Colonic mucosa (tissue), 4 donors: ENCODE measurements around the gene UBE2V1. TPM values are rescaled to one million over a fixed set of nuclear protein-coding genes. Genes with fewer than 3 reads are reported as not detected.

Experiments used
- DNase-seq: peaks from one replicate; pipeline ENCODE4 v3.0.0-alpha.2; 2020
- H3K27ac ChIP-seq: fragments of 200-600 bp; one replicate; pipeline ENCODE4 v1.8.0; 2021
- H3K27me3 ChIP-seq: fragments of 200-600 bp; one replicate; pipeline ENCODE4 v1.8.0; 2021
- H3K36me3 ChIP-seq: fragments of 200-600 bp; one replicate; pipeline ENCODE4 v1.8.0; 2021
- H3K4me1 ChIP-seq: fragments of 200-600 bp; one replicate; pipeline ENCODE4 v1.8.0; 2021; ENCODE audit warnings: mild to moderate bottlenecking
- H3K4me3 ChIP-seq: fragments of 200-600 bp; one replicate; pipeline ENCODE4 v1.8.0; 2021
- H3K9ac ChIP-seq, 2 donors: one replicate each; pipeline ENCODE4 v1.7.0; 2013; ENCODE audit warnings: control low read depth in 2 of 2, low read depth in 2 of 2, low read length in 2 of 2
- H3K9me3 ChIP-seq: fragments of 200-600 bp; one replicate; pipeline ENCODE4 v1.8.0; 2021
- intact Hi-C: fragments of 100-400 bp; cut with DNase I; formaldehyde crosslinking; loops from one replicate; pipeline ENCODE4 v1.14.1; 2022
- total RNA-seq, 2 donors: library from RNA; stranded (reverse); fragmentation: NEBNext Ultra II Directional in 1 of 2; extraction: Animal tissue kit (Norgen Biotek cat#: 25700) in 1 of 2; gene quantifications; one replicate each; pipeline ENCODE4 v1.2.1, GENCODE V29; 2021
- TF ChIP-seq, protein P1 (sequence below): fragments of 200-600 bp; IDR thresholded peaks from one replicate; pipeline ENCODE4 v1.8.0; 2022; ENCODE audit warnings: antibody characterized with exemption, mild to moderate bottlenecking
- donor health status: healthy.
- donor health status: DM: no; HTN: no; CAD: no.
- donor health status: DM: no; HTN: no; CAD: no.

Gene UBE2V1
- total RNA-seq, 2 donors from 2014 or later = 77.1 to 83.5 TPM

DNA sequence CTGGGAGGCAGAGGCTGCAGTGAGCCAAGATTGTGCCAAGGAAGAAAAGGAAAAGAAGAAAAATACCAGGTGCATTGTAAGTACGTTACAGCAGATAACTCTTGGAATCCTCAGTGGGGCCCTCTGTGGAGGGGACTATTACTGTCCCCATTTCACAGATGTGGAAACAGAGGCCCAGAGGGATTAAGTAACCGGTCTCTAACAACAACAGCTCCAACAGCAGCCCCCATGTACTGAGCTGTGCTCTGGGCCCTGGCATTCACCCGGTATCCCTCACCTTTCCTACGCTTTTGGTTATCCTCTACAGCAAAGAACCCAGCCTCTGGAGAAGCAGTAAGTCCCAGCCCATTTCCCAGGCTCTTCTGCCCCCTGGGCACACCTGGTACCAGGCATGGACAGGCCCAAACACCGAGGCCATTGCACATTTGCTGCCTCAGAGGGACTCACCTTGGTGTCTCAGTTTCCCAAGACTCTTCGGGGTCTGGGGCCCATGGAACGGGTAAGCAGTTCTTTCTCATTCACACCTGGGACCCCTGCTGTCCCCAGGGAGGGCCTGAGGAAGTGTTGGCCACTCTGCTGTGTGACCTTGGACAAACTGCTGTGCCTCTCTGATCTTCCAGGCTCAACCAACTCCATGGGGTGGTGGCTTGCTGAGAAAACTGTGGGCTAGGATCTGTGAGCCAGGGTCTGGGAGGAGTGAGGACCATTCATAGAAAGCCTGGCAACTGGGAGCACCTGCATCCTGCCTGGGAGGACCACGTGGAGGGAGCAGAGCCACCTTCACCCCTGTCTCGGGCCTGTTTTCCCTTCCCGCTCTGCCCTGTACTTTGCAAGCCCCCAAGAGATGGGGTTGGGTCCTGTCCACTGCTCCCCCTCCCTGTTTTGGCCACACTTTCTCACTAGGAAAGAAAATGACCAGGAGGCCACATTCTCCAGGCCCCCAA lies 70.3 kb downstream of the UBE2V1 start:
- intact Hi-C loops = no loop called here
- no peaks in the 10 kb centered on the region for H3K27me3 ChIP-seq
- H3K4me3 ChIP-seq = no peak overlapping the region
- no peaks in the 10 kb centered on the region for H3K9me3 ChIP-seq
- DNase-seq = no peak
- TF ChIP-seq, protein P1, sequence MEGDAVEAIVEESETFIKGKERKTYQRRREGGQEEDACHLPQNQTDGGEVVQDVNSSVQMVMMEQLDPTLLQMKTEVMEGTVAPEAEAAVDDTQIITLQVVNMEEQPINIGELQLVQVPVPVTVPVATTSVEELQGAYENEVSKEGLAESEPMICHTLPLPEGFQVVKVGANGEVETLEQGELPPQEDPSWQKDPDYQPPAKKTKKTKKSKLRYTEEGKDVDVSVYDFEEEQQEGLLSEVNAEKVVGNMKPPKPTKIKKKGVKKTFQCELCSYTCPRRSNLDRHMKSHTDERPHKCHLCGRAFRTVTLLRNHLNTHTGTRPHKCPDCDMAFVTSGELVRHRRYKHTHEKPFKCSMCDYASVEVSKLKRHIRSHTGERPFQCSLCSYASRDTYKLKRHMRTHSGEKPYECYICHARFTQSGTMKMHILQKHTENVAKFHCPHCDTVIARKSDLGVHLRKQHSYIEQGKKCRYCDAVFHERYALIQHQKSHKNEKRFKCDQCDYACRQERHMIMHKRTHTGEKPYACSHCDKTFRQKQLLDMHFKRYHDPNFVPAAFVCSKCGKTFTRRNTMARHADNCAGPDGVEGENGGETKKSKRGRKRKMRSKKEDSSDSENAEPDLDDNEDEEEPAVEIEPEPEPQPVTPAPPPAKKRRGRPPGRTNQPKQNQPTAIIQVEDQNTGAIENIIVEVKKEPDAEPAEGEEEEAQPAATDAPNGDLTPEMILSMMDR = no peak
- no peaks in the 10 kb centered on the region for H3K36me3 ChIP-seq
- H3K27ac ChIP-seq = no peak overlapping the region
- no peak overlapping the region for H3K9ac ChIP-seq
- H3K4me1 ChIP-seq = no peaks in the 10 kb centered on the region

DNA sequence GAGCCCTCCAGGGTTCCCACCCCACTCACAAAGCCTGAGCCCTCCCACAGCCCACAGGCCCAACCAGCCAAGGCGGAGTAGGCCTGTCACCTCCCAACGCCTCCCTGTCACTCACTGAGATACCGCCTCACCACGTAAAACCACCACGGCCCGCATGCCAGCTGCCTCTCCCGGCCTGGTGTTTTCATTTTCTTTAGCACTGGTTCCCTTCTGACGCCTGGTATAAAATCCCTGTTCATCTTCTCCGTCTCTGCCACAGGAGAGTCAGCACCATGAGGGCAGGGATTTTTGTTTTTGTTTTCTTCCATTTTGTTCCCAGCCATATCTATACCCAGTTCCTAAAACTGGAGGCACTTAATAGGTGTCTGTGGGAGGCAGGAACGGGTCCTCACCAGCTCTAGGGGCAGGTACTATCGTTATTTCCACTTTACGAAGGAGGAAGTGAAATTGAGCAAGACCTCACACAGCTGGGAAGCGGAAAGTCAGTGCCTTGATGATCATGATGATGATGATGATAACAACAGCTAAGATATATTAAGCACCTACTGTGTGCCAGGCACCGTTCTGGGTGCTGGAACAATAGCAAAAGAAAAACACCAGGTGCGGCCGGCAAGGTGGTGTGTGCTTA lies 71.6 kb downstream of the UBE2V1 start:
- no peaks in the 10 kb centered on the region for H3K27me3 ChIP-seq
- no peaks in the 10 kb centered on the region for H3K4me1 ChIP-seq
- H3K36me3 ChIP-seq = no peaks in the 10 kb centered on the region
- no peaks in the 10 kb centered on the region for H3K9me3 ChIP-seq
- H3K4me3 ChIP-seq = no peak overlapping the region
- intact Hi-C loops = no loop called here
- H3K27ac ChIP-seq = no peak overlapping the region
- DNase-seq = no peak
- TF ChIP-seq, protein P1 = no peak
- H3K9ac ChIP-seq = no peak overlapping the region

DNA sequence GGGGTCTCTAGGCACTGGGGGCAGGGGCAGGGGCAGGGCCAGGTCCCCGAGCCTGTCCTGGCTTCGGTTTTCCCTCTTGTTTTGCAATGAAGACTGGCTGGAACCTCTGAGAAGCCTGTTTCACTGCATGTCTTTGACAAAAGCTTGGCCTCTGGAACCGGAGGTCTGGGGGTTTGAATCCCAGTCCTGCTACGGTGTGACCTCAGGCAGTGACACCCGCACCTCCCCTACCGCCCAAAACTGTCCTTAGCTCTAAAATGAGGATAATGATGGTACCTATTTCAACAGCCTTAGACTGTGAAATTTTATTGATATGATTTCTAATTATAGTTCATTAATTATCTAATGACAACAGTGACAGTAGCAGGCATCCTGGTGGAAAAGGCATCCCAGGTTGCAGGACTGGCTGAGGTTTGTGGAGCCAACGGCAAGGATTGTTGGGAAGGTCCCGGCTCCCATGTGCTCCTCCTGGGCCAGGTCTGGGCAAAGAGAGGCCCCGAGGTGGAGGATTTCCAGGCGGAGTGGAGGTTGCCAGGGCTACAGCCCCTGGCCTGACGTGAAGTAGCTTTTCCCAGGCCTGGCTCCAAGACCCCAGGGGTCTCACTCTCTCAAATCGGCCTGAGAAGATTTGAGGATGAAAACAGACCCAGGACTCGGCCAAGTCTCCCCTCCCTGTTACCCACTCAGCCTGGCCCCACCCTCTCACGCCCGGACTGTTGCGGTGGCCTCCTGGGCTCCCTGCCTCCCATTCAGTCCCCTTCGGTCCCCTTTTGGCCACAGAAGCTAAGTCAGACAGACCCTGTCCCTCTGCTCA lies 72.3 kb downstream of the UBE2V1 start:
- H3K27me3 ChIP-seq = no peaks in the 10 kb centered on the region
- intact Hi-C loops = no loop called here
- DNase-seq = no peak
- no peaks in the 10 kb centered on the region for H3K9me3 ChIP-seq
- H3K27ac ChIP-seq = no peak overlapping the region
- H3K9ac ChIP-seq = no peak overlapping the region
- no peaks in the 10 kb centered on the region for H3K4me1 ChIP-seq
- H3K36me3 ChIP-seq = no peaks in the 10 kb centered on the region
- no peak overlapping the region for H3K4me3 ChIP-seq
- TF ChIP-seq, protein P1 = no peak

DNA sequence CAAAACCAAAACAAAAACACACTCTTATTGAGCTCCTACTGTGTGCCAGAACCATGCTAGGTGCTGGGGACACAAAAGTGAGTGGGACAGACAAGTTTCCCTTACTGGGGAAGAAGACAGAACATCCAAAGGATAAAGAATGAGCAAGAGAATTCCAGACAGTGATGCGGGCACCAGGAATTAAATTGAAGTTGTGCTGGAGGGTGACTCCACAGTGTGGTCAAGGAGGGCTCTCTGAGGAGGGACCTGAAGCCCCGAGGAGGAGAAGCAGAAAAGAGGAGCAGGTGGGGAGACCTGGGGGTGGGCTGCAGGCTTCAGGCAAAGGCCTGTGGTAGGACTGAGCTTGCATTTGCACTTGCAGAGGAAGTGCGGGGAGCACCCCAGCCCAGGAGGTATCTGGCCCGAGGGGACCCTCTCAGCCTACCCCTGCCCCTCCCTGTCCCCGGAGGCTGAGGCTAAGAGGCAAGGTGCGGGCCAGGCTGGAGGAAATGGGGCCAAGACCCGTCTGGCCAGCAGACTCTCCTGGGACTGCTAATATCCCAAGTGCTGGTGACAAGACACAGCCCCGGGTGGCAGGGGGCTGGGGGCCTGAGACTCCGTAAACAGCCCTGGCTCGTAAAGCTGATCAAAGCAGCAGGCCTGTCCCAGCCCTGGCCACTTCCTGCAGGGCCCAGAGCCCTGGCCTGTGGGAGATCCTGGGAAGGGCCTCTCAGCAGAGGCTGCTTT lies 73.1 kb downstream of the UBE2V1 start:
- H3K27ac ChIP-seq = no peak overlapping the region
- no peak overlapping the region for H3K9ac ChIP-seq
- H3K4me3 ChIP-seq = no peak overlapping the region
- no peaks in the 10 kb centered on the region for H3K4me1 ChIP-seq
- no peaks in the 10 kb centered on the region for H3K9me3 ChIP-seq
- intact Hi-C loops = no loop called here
- TF ChIP-seq, protein P1 = no peak
- no peaks in the 10 kb centered on the region for H3K27me3 ChIP-seq
- no peak for DNase-seq
- H3K36me3 ChIP-seq = no peaks in the 10 kb centered on the region

DNA sequence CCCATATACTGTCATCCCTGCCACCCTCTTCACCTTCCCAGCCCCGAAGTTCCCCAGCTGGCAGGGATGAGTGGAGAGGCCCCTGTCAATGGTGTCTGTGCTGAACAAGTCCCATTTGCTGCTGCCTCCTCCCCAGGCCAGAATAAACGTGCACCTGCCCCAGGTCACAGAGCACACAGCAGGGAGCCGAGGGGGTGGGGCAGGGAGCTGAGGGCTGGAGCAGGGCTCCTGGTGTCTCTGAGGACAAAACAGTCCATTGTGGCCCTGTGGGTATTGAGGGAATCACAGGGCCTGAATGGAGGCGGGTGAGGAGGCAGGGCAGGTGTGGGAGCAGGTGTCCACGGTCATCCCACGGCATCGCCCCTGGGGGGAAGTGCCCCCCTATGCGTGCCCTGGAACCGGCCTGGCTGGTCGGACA lies 74.4 kb downstream of the UBE2V1 start:
- no peak for DNase-seq
- H3K27ac ChIP-seq = no peak overlapping the region
- no peak overlapping the region for H3K9ac ChIP-seq
- TF ChIP-seq, protein P1 = no peak
- H3K36me3 ChIP-seq = no peaks in the 10 kb centered on the region
- no peak overlapping the region for H3K4me3 ChIP-seq
- intact Hi-C loops = no loop called here
- H3K9me3 ChIP-seq = no peaks in the 10 kb centered on the region
- peaks cover 2% of the 10 kb centered on the region for H3K4me1 ChIP-seq
- no peaks in the 10 kb centered on the region for H3K27me3 ChIP-seq
